ENCODE data around the gene NR2C2. TPM values are rescaled to one million over a fixed set of nuclear protein-coding genes. Genes with fewer than 3 reads are reported as not detected.

NR2C2 gene
- total RNA-seq, 1 donor from 2014 or later, result 74.1 TPM

DNA sequence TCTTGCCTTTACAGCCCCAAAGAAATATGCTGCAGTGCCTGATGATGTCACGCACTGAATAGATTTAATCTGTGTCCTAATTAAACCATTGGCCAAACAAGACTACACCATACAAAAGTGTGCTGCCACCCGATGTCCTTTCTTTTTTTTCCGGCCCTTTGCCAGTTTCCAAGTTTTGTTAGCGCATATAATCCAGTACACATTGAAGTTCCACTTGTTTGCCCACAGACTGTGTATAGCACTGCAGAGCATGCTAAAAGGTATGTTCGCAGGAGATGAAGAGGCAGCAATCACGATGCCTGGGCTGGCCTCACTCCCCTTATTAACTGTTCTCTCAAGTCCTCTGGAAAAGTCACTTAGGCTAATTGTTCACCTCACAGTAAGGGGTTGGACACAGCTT is 90.9 kb downstream of the NR2C2 start:
- no peak for DNase-seq (ENCODE audit: low spot score in 2 of 2, unreplicated experiment in 2 of 2)
- TF ChIP-seq, protein P1, sequence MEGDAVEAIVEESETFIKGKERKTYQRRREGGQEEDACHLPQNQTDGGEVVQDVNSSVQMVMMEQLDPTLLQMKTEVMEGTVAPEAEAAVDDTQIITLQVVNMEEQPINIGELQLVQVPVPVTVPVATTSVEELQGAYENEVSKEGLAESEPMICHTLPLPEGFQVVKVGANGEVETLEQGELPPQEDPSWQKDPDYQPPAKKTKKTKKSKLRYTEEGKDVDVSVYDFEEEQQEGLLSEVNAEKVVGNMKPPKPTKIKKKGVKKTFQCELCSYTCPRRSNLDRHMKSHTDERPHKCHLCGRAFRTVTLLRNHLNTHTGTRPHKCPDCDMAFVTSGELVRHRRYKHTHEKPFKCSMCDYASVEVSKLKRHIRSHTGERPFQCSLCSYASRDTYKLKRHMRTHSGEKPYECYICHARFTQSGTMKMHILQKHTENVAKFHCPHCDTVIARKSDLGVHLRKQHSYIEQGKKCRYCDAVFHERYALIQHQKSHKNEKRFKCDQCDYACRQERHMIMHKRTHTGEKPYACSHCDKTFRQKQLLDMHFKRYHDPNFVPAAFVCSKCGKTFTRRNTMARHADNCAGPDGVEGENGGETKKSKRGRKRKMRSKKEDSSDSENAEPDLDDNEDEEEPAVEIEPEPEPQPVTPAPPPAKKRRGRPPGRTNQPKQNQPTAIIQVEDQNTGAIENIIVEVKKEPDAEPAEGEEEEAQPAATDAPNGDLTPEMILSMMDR (IDR thresholded peaks at IDR 0.05; ENCODE audit: unreplicated experiment), result no peak
- no peaks in the 10 kb centered on the region for H3K9me3 Mint-ChIP-seq
- no peaks in the 10 kb centered on the region for H3K27me3 Mint-ChIP-seq (ENCODE audit: low read depth)
- no peak overlapping the region for H3K27ac Mint-ChIP-seq
- H3K36me3 Mint-ChIP-seq, result peaks cover 35% of the 10 kb centered on the region
- H3K4me1 Mint-ChIP-seq, result peaks cover 9% of the 10 kb centered on the region
- H3K4me3 Mint-ChIP-seq, result no peak overlapping the region

- DNase-seq (ENCODE audit: low spot score in 2 of 2, unreplicated experiment in 2 of 2), result no peak
- H3K9me3 Mint-ChIP-seq, result no peaks in the 10 kb centered on the region
- peaks cover 9% of the 10 kb centered on the region for H3K4me1 Mint-ChIP-seq
- TF ChIP-seq, protein P1 (IDR thresholded peaks at IDR 0.05; ENCODE audit: unreplicated experiment), result no peak
- H3K27ac Mint-ChIP-seq, result peak overlapping the region; percentile 4
- no peaks in the 10 kb centered on the region for H3K27me3 Mint-ChIP-seq (ENCODE audit: low read depth)
- H3K36me3 Mint-ChIP-seq, result peaks cover 31% of the 10 kb centered on the region
- no peak overlapping the region for H3K4me3 Mint-ChIP-seq
Measured at GRCh38 chr3:15040844-15041243, 93.5 kb downstream of the NR2C2 start.

GRCh38 chr3:15041950-15042349 is 94.6 kb downstream of the NR2C2 start:
- TF ChIP-seq, protein P1 (IDR thresholded peaks at IDR 0.05; ENCODE audit: unreplicated experiment), result no peak
- peaks cover 9% of the 10 kb centered on the region for H3K4me1 Mint-ChIP-seq
- no peak overlapping the region for H3K4me3 Mint-ChIP-seq
- no peak overlapping the region for H3K27ac Mint-ChIP-seq
- no peaks in the 10 kb centered on the region for H3K9me3 Mint-ChIP-seq
- H3K36me3 Mint-ChIP-seq, result peaks cover 27% of the 10 kb centered on the region
- no peaks in the 10 kb centered on the region for H3K27me3 Mint-ChIP-seq (ENCODE audit: low read depth)
- no peak for DNase-seq (ENCODE audit: low spot score in 2 of 2, unreplicated experiment in 2 of 2)

DNA sequence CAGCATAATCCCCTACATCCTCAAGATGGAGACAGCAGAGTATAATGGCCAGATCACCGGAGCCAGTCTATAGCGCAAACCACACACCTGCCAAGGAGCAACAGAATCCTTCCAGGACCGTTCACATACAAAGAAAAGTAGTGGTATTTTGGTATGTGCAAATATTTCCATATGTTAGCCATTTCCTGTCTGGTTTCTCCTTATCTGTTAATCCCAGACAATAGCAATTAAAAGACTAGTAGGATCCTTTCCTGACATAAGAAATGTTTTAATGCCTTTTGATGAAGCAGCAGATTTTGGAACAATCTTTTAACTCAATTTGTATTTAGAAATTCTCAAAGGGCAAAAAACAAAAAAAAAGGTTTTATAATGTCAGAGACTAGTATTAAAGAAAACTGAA is 95.6 kb downstream of the NR2C2 start:
- Mint-ChIP-seq H3K36me3 (peaks cover 26% of the 10 kb centered on the region), H3K4me1 (peaks cover 9% of the 10 kb centered on the region), H3K27me3 (ENCODE audit: low read depth) (no peaks in the 10 kb centered on the region), H3K27ac (peak overlapping the region; percentile 54), H3K4me3 (no peak overlapping the region), H3K9me3 (no peaks in the 10 kb centered on the region)
- TF ChIP-seq, protein P1 (IDR thresholded peaks at IDR 0.05; ENCODE audit: unreplicated experiment), result no peak
- no peak for DNase-seq (ENCODE audit: low spot score in 2 of 2, unreplicated experiment in 2 of 2)

DNA sequence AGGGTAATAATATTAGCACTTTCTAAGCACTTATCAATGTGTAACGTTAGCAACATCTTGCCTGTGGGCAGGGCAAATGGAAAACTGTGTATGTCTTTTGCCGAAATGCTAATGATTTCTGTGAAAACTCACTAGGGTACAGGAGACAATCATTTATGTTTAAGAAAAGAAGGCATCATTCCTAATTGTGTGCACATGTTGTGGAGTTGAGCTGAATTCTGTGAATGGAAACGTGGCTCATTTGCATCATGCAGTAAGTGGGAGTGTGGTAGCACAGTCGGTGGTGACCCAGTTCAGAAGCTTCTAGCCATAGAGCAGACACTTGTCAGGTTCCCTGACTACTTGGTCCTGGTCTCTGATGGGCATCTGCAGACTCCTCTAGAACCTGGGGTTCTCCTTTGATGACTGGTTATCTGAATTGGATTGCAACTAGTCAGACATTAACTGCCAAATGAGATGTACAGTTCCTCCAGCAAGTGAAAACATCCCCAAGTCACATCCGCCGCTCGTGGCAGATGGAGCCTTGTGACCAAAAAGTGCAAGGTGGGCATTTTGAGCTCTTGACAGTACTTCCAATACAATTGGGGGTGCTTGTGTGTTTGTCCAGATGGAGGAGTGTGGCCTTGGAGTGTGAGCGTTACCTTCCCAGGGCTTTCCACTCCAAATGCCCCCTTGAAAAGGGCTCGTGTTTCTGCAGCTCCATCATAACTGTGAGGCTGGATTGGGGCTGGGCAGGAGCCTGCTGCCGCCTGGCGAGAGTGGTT is 96.2 kb downstream of the NR2C2 start:
- Mint-ChIP-seq H3K4me3 (no peak overlapping the region), H3K4me1 (peaks cover 9% of the 10 kb centered on the region), H3K9me3 (no peaks in the 10 kb centered on the region), H3K36me3 (peaks cover 23% of the 10 kb centered on the region), H3K27ac (no peak overlapping the region), H3K27me3 (ENCODE audit: low read depth) (no peaks in the 10 kb centered on the region)
- no peak for DNase-seq (ENCODE audit: low spot score in 2 of 2, unreplicated experiment in 2 of 2)
- TF ChIP-seq, protein P1 (IDR thresholded peaks at IDR 0.05; ENCODE audit: unreplicated experiment), result no peak
